RCC 7860 (cell line): ENCODE data around the gene TH.

Source experiments
- DNase-seq: peaks from one replicate; pipeline ENCODE4 v3.0.0-alpha.2; 2015; ENCODE audit warnings: low spot score
- FAIRE-seq: peaks from 2 replicates; lab custom pipeline; 2012; peaks lifted over from hg19 to GRCh38; lab: Jason Lieb, UNC

Gene TH

GRCh38 chr11:2143799-2144543, 27.6 kb downstream of the TH start:
- FAIRE-seq (no peak), DNase-seq (no peak)

GRCh38 chr11:2143477-2143798, 28.2 kb downstream of the TH start:
- FAIRE-seq (no peak), DNase-seq (no peak)

GRCh38 chr11:2142762-2143202, 28.8 kb downstream of the TH start:
- DNase-seq (peak; percentile 20), FAIRE-seq (no peak)

GRCh38 chr11:2142300-2142759, 29.3 kb downstream of the TH start:
- DNase-seq (no peak), FAIRE-seq (no peak)

DNA sequence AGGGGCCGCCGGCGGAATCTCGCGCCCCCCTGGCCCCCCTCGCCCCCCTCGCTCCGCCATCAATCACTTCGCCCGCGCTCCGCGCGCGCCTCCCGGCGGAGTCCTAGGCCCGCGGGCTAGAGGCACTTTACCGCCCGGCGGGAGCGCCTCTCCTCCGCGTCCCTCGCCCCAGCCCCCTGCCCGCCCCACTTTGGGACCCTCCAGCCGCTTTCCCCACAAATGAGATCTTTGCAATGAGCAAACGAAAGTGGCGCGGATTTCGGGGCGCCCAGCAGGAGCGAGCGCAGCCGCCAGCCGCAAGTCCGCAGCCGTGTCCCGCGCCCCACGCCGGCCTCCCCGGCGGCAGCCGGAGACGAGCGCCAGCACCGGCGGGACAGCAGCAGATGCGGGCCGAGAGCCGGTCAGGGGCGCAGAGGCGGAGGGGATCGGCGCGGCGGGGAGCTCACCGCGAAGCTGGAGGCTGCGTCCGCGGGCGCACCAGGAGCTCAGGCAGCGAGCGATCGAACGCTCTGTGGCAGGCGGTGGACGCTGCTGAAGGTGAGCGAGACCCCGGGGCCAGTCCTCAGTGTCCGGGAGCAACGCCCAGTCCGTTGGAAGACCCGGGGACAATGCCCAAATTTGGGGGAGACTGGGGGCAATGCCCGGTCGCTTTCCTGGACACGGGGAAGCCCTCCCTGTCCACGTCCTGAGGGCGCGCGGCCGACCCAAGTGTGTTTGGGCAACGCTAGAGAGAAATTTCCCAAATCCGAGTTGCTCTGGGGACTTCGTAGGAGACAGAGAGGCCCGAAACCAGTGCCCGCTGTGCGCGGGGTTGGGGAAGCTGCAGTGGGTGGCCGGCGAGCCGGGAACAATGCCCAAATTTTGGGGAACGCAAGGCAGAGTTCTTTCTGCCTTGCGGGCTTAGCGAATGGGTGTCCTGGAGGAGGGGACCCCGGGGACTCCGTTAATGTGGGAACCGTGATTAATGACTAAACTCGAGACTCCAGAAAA, 30.9 kb downstream of the TH start:
- FAIRE-seq: no peak

GRCh38 chr11:2139621-2140337, 31.8 kb downstream of the TH start:
- DNase-seq (no peak), FAIRE-seq (no peak)

More for the DNA sequence above, 30.9 kb downstream of the TH start:
- no peak for DNase-seq

DNA sequence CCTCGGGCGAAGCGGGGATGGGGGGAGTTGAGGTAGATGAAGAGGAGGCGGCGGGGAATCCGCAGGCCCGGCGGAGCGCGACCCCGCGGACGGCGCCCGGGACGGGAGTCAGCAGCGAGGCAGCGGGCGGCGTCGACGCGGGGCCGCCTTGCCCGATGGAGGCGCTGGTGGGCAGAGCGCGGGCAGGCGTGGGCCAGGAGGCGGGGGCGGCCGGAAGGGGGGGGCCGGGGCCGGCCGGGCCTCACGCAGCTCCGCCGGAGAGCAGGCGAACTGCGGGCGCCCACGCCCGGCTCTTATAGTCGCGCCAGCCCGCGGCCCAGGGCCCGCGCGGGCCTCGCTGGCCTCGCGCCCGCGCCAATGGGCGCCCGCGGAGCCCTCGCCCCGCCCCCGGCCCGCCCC, 32.5 kb downstream of the TH start, which contains the start of gene IGF2:
TSS of gene IGF2 (minus strand) at position 267 of the 399 bp plus-strand sequence. CDS start 3,866 bp downstream, outside the sequence.
- no peak for DNase-seq
- no peak for FAIRE-seq

GRCh38 chr11:2138431-2139122, 33.0 kb downstream of the TH start:
- DNase-seq (no peak), FAIRE-seq (no peak)

- FAIRE-seq (no peak), DNase-seq (no peak)
These were observed 33.6 kb downstream of the TH start for GRCh38 chr11:2138068-2138430.

DNA sequence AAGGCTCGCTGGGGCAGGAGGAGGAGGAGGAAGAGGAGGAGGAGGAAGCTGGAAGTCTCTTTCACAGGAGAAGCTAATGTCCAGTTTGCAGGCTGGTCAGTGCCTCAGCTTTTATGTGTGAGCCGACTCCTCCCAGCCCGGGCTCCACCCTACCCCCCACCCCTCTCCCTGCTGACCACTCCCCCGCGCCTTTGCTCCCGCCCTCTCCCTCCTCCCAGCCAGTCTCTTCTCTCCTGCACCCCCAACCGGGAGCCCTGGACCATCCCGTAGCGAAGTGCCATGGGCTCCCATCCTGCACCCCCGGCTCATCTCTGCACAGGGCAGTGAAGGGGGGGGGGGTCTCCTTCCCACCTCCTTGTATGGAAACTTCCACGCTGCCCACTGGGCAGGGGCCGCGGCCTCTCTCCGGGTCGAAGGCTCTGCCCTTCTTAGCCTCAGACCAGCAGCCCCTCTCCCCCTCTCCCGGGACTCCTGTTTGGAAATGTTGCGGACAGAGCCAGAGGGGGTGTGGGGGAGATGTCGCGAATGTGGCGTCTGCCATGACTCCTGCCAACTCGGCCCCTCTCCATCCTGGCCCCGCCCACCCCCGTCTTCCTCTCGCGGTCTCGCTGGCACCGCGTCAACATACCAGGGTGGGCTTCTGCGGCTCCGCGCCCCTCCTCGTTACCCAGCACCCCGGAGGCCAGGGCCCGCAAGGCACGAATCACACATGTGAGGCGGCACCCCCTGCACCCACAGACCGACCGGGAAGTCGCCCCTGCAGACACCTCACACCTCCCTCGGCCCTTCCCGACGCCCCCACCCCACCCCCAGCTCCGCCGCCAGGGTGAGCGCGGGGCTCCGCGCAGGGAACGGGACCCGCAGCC, 34.2 kb downstream of the TH start:
- no peak for FAIRE-seq
- DNase-seq: no peak

- DNase-seq: no peak
- no peak for FAIRE-seq
These were observed 34.7 kb downstream of the TH start for GRCh38 chr11:2136952-2137201.

- FAIRE-seq: no peak
These were observed 35.2 kb downstream of the TH start for GRCh38 chr11:2136209-2136951.

DNA sequence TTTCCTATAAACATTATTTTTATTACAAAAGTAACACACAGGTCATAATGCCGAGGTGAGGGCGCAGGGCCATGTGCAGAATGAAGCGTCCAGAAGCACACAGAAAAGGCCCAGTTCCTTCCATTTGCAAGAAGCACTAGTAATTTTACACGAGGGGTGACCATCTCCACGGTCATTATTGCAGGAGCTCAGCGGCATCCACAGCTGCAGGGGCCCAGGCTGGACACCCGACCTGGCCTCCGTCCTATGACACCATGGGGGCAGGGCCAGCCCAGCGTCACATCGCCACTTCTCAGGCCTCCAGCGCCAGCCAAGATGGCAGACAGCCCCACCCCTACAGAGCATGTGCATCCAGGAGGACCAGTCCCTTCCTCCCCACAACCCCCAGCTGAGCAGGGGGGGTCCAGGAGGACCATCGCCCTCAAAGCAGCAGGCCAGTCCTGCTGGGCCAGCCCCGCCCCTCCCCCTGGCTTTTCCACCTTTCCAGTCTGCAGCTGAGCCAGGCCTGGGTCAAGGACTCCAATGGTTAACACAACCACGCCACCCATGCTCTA, 35.9 kb downstream of the TH start:
- FAIRE-seq: no peak

More at GRCh38 chr11:2136209-2136951, 35.2 kb downstream of the TH start:
- DNase-seq: no peak

DNA sequence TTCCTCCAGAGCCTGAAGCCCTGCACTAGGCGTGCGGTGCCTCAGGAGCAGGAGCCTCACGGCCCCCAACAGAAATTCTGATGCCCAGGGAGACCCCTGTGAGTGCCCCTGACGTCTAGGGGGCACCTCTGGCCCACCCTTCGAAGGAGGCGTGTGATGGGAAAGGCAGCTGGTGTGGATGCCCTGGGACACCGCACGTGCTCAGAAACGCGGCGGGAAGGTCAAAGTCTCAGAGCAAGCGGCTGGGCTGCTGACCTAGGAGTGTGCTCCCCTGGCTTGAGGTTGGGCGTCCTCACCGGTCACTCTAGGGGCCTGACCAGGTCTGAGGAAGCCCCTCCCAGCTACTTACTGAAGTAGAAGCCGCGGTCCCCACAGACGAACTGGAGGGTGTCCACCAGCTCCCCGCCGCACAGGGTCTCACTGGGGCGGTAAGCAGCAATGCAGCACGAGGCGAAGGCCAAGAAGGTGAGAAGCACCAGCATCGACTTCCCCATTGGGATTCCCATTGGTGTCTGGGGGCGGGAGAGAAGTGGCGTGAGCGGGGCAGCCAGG, 36.5 kb downstream of the TH start:
- no peak for DNase-seq
- no peak for FAIRE-seq

More for the DNA sequence above, 35.9 kb downstream of the TH start:
- DNase-seq: no peak

DNA sequence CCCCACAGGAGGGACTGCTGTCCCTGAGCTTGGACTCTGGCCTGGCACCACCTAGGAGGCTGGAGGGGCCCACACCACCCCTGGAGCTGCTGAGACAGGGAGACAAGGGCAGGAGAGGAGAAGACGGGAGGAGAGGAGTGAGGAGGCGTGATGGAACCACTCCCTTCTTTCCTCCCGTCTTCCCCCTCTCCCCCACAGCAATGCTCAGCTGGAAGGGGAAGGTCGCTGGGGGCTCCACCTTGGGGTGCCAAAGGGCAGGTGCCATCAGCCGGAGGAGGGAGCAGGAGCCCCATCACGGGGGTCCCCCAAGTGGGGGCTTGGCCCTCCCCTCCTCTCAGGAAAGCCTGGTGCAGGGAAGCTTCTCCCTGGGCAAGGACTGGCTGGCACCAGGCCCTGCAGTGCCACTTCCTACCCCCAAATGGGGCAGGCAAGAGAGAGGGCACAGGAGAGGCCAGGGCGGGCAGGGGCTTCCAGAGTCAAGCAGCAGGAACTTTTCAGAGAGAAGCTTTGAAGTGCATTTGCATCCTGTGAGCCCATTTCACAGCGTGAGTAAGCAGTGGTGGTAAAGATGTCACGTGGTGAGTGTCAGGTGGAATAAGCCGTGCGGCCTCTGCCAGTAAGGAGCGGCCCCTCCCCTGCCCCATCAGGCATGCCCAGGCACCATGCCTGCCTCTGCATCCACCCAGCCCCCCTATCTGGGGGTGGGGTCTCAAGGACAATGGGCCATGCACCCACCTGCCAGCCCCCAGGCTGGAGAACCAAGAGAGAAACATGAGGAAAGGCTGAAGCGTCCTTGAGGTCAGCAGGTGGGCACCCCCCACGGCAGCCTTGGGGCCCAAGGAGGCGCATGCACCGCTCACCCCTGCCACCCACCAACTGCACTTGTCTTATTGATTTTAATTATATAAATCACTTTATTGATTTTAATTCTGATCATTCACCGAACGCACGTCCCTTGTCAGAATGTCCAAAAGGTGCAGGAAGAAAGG, 37.3 kb downstream of the TH start:
- DNase-seq (no peak), FAIRE-seq (no peak)

DNA sequence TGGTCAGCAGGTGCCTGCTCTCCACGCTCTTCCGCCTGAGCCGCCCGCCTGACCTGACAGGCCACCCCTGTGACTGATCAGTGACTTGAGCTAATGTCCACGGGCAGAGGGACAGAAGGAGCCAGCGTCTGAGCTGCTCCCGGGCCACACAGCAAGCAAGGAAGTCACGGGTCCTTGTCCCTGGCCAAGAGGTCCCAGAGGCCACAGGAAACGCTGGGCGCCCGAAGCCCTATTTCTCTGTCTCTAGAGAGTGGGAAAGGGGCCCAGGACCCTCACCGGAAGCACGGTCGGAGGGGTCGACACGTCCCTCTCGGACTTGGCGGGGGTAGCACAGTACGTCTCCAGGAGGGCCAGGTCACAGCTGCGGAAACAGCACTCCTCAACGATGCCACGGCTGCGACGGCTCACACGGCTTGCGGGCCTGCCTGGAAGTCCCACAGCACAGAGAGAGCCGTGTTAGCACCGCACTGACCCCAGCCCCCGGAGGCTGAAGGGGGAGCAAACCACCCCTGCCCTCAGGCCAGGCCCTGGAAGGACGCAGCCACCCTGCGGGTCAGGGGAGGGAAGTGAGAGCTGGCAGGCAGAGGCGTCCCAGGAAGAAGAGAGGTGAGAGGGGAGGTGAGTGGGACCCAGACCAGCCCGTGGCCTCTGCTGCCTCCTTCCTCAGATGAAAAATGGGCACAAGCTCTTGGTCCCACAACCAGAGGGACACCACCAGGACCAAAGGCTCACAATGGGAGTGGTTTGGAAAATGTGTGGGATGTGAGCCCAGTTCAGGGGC, 38.2 kb downstream of the TH start:
- FAIRE-seq (no peak), DNase-seq (no peak)

DNA sequence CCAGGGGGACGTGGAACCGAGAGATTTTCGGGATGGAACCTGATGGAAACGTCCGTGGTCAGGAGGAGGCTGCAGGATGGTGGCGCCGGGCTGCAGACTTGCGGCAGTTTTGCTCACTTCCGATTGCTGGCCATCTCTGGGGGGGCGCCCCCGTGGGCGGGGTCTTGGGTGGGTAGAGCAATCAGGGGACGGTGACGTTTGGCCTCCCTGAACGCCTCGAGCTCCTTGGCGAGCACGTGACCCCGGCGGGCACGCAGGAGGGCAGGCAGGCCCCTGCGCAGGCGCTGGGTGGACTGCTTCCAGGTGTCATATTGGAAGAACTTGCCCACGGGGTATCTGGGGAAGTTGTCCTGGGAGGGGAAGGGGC, 38.8 kb downstream of the TH start:
- no peak for FAIRE-seq

More for the DNA sequence above, 38.8 kb downstream of the TH start:
- DNase-seq: no peak
